HG02623 (cell line): ENCODE data around the gene CDH4.

ENCODE experiments used
- ATAC-seq: cut with Tn5 transposase; IDR thresholded peaks from one replicate; pipeline ENCODE4 v1.9.1; 2021; ENCODE audit warnings: moderate library complexity; ENCODE audit not compliant: unreplicated experiment

The CDH4 gene

DNA sequence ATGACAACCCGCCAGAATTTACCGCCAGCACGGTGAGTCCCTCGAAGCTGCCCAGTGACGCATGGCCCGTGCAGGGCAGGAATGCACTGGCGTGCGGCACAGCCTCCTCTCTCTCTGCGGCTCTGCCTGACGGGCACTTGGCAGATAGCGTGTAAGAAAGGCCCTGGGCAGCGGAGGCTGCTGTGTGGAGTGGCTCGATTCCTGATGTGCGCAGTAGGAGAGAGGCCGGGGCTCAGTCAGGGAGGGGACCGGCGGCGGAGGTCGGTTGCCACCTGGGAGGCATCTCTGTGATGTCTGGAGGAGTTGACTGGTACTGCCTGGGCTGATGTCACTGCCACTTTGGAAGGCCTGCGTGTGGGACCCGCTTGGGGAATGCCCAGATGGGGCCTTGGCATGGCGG is 643.0 kb downstream of the CDH4 start:
- ATAC-seq, result no peak

DNA sequence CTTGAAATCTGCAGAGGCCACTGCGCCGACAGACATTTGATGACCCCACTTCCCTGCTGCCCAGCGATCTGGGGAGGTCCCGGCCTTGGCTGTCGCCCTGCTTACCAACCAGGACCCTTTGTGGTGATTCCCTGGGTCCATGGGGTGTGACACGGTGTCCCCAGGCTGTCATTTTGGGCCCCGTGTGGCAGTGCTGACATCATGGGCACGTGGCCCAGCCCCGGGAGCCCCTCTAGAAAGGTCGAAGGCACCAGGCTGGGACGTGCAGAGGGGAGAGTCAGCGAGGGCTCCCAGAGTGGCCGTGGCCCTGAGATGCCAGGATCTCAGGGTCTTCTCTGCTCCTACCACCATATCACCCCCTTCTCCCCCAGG is 643.6 kb downstream of the CDH4 start:
- ATAC-seq, result no peak

DNA sequence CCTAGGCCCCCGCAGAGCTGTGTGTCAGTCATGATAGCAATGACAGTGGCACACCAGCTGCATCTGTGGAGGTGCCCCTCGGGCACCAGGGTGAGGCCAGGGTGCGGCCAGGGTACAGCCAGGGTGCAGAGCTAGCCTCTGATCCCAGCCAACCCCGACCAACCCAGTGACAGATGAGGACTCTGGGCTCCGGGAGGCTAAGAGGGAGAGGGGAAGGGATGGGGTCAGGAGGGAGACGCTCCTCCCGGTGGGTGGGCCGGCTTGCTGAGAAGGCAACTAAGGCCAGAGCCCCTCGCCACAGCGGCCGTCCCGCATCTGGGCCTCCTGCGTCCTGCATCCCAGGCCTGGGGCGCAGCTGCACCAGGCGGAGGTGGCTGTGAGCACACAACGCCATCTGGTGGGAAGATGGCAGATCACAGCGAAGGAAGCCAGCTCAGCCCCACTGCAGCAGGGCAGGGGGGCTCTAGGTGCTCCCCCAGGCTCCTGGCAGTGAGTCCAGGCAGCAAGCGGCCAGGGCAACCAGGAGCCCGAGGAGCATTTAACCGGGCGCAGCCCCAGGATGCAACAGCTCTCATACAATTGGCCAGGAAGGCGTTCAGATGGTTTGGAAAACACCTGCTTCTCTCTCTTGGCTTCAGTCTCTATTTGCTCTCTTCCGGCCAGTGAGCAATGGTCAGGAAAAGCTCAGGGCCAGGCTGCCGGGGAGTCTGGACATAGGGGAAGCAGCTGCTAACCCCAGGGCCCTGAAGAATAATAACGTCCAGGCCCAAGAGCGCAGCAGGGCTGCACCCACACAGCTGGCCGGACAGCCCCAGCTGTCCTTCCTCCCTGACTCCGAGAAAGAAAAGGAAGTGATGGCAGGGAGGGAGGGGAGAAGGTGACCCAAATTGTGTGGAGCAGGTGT is 644.2 kb downstream of the CDH4 start:
- ATAC-seq, result no peak

DNA sequence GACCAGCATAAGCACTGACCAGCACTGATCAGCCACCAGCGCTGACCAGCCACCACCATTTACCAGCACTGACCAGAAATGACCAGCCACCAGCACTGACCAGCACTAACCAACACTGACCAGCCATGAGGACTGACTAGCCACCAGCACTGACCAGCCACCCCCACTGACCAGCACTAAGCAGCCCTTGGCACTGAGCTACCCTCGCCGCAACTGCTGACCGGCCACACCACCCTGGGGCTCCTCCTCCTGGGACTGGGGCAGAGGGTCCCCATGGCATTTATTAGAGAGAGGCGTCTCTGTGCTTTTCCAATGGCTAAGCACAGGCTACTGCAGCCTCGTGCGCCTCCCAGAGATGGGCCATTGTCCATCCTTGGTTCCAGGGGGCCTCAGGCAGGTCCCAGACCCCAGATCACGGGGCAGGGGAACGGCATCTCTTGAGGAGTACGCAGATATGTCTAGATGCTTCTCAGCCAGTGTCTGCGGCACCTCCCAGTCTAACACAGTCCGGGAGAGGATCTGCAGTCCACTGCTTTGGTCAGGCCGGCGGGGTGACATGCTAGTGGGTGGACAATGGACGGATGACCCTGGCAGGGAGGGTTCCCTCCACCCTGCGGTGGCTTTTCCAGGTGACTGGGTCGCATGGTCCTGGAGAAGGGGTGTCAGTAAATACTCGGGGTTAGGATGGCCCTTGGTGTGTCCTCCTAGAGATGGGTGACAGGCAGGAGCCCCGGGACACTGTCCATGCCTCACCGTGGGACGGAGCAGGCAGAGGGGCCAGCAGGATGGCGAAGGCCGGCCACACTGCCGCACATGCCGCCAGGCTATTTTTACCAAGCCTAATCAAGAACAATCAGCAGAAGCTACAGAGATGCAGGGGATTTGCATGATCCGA is 645.6 kb downstream of the CDH4 start:
- ATAC-seq, result no peak

DNA sequence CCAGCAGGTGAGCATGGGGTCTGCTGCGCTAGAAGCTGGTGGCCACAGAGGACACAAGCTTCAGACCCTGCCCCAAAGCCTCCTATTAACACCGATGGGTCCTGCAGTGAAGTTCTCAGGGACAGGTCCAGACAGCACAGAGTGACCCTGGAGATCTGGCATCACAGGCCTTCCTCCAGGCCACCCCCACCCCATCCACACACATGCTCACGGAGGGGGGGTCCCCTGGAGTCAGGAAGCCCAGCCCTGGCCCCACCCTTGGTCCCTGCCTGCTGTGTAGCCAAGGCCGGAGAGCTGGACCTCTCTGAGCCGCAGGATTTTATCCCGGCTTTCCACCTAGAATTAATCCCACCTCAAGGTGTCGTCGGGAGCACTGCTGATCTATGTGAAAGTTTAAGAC is 646.3 kb downstream of the CDH4 start:
- no peak for ATAC-seq

DNA sequence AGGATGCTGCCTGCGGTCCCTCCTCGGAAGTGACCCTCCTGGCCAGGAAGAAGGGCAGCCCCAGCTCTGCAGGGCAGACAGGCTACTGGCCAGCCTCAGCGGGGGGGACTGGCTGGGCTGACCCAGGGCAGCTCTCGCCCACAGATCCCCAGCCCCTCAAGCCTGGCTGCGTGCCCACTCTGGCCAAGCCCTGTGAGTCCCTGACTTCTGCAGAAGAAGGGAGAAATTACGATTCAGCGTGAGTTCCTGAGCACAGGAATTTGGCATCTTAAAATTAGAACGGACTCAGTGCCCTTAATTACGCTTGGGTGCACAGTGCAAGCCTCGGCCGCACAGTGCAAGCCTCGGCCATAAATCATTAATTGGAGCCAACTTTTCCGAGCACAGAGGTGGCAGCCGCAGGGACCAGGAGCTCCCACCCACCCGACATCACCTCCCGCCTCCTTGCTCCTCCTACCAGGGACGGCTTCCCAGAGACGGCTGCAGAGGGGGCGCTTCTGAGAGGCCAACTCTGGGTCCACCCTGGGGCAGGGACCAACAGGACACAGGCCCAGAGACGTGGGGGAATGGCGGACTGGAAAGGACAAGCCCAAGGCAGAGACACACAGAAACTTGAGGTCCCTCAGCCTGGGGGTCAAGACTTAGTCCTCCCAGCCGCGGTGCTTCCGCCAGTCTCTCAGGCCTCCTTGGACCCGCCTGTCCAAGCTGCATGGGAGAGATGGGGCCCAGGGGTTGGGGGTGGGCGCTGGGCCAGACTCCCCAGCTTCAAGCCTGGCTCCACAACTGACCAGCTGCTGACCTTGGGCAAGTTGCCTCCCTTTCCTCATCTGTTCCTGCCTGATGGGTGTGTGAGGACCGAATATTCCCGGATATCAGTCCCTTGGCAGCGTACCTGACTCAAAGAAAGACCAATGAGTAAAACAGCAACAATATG is 648.2 kb downstream of the CDH4 start:
- no peak for ATAC-seq

DNA sequence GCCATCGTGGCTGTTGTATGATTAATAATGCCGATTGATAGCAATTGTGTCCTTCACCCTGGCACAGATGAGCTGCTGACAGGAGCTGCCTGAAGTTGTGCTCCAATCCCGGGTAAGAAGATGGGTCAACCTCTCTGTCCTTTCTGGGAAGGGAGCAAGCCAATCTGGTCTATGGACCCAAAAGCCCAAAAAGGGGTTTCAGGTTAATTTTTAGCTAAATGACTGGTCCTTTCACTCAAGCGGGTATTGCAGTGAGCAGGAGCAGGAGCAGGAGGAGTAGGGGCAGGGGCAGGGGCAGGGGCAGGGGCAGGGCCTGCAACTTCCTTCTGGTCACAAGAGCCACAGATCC is 648.9 kb downstream of the CDH4 start:
- no peak for ATAC-seq

DNA sequence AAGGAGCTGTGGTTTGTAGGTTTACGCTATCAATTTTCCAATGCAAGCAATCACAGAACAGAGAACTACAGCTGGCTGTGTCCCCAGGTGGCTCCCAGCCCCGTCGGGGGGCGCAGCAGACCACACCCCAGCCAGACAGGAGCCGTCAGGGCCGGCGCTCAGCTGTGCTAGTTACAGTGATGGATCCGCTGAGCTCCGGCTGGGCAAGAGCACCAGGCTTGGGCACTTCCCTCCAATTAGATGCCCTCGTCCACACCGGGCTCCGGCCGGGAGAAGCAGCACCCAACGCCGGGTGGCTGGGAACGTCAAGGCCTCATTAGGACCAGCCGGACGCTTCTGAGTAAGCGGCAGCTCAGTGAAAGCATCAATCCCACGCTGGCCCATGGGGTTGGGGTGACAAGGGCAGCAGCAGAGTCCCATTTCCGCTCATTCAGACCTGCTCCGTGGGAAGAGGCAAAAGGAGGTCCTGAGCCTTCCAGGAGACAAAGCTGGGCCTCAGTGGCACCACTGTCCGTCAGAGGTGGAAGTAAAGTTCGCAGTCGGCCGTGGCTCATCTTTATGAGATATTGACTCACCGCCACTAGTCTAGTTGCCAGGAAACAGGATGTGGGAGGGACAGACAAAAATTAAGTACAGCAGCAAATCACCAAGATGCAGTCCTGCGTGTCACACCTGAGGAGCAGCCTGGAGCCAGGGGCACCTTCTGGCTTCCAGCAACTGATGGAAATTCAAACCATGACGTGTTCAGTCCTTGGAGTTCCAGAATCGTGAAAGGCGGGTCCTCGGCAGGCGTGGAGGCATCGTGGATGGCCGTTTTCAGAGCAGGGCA is 649.5 kb downstream of the CDH4 start:
- no peak for ATAC-seq

DNA sequence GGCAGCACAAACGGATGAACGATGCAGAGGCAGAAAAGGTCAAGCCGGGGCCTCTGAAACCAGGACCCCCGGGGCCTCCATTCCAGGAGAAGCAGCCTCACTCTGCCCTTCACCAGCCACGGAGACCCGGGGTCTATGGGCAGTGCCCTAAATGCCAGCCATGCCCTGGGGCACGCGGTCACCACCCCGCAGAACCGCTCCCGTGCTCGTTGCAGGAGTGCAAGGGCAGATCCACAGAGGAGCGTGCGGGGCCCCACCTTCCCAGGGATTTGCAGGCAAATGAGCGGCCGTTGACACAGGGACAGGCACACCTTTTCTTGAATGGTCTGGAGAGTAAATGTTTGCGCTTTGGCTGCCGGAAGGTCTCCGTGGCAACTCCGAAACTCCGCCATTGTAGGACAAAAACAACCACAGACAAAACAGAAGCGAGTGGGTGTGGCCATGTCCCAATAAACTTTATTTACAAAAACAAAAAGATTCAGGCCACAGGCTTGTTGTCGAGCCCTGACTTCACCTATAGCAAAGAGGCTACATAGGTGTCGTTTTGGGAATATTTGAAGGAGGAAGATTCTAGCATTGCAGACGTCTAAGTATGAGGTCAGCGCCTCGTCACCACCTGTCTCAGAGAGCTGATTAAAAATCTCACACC is 650.3 kb downstream of the CDH4 start:
- no peak for ATAC-seq

DNA sequence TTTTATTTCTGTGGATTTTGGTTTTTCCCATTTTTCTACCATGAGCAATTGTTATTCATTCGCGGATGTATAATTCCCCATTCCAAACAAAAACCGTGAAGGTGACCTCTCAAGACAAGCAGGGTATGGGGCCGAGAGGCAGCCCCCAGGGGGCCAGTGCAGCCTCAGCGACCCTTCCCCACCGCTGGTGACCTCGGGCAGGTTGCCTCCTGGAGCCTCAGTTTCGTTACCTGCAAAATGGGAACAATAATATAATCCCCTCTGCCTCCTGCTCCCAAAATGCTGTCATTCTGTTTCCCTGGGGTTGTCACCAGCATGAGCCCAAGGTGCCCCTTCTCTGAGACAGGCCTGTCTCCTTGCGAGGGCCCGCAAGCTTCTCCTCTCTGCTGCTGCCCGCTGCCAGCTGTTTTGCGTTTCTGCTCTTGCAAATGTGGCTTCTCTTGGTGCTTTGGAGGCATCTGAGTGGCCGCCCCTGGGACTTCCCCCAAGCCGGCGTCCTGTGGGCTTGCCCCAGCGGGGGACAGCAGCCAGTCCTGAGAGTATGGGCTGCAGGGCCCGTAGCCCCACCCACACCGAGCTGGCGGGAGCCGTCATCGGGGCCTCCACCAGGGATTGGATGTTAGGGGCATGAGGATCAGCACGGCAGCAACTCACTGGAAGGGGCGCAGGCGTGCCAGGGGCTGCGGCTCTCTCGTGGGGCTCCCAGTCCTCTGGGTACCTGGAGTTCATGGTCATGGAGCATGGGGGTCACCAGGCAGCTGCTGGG is 651.7 kb downstream of the CDH4 start:
- no peak for ATAC-seq

DNA sequence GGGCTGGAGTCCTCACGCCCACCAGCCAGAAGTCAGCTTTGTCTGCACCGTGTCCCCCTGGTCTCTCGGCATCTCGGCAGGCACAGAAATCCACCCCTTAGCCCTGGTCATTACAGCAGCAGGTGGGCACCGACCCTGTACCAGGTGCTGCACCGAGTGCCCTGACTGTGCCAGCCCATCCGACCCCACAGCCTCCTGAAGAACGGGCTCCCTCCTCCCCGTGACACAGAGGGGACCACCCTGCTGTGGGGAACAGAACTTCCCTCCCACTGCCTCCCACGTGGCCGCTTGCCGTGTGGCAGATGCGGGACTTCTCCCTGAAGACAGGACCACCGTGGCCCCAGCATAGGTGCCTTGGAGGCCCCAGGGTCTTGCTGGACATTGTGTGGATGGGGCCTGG is 652.4 kb downstream of the CDH4 start:
- ATAC-seq, result no peak

DNA sequence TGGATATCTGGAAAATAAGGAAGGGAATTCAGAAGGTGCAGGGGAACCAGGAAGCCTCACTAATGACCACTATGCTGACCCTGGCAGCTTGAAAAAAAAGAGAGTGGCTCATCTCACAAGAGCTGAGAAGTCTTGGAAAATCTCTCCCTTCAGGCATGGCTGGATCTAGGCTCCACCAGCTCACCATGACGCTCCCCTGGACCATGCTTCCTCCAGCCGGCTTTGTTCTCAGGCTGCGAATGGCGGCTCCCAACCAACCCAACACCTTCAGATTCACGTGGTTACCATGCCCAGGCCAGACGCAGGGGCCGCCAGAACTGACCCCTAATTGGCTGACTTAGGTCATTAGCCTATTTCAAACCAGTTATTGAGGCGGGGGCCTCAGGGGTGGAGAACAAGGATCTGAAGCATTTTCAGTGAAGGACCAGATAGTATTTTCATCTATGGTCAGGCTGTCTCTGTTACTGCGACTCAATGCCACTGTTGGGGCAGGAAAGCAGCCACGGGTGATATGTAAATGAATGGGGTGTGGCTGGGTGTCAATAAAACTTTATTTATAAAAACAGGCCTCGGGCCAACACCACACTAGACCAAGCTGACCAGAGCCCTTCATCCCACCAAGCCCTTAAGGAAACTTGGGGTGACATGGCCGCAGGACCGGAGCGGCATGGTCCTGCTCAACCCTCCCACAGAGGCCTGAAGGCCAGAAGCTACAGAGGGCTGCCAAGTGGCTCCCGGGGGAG is 653.9 kb downstream of the CDH4 start:
- no peak for ATAC-seq

DNA sequence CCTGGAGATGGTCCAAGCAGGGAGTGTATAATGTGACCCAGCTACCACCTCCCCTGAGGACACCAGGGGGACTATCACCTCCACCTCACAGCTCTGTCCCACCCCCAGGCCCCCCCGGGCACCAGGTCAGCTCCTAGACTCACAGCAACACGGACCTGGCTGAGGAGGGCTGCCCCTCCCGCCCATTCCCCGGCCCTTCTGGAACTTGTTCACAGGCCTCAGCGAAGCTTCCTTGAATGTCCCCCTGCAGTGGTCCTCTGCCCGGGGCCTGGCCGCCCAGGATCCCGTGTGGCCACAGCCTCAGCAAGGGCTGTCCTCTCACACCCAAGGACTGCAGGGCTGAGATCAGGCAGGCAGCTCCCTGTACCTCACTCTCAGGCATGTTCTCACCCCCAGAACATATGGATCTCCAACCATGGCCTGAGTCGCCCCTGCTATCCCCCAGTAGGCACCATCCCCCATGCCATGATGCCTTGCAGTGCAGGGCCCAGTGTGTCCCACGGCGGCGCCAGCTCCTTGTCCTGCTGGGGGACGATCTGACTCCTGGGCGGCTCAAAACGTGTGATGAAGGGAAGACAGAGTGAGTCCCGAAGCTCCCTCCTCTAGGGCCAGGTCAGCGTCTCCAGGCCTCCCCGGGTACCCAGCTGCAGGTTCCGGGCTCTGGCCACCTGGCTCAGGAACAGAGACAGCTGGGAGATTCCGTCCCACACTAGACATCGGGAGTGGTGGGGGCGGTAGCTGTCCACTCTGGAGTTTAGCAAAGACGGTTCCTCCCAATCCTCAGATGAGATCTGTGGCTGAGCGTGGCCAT is 655.2 kb downstream of the CDH4 start:
- ATAC-seq, result no peak

DNA sequence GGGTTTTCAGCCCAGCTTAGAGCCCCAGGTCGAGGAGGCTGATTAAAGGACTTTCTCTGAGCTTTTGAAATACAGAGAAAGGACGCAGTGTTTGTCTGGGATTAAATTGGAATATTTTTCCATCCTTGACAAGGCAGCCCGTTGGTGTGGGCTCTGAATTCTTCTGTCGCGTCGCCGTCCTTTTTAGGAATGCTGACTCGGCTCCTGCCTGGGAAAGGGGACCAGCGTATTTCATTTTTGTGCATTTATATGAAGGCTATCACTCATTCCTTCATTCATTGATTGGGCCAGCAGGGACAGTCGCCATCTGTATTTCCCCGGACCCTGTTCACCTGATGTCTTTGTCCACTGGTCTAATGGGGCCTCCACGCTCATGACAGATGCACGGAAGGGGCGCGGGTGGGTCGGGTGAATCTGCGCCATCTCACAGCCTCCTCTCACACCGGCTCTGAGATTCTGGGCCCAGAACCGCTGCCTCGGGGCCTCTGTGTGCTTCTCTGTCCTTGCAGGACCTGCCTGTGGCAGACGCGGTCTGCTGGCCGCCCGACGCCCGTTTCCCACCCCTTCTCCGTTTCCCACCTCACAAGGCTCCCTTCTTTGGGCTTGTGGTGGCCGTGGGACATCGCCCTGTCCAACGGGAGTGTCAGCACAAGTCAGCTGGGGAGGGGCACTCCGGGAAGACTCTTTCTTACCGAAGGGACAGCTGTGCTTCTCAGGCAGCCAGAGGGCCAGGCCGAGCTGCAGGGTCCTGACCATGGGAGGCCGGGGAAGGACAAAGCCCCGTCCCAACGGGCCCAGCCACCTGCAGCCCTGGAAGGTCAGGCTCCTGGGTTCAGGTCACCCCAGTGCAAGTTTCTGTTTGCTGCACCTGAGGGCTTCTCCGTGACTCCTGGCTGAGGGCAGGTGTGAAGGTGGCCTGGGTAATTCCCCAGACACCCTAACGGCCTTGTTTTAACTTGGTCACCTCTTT is 656.3 kb downstream of the CDH4 start:
- no peak for ATAC-seq

DNA sequence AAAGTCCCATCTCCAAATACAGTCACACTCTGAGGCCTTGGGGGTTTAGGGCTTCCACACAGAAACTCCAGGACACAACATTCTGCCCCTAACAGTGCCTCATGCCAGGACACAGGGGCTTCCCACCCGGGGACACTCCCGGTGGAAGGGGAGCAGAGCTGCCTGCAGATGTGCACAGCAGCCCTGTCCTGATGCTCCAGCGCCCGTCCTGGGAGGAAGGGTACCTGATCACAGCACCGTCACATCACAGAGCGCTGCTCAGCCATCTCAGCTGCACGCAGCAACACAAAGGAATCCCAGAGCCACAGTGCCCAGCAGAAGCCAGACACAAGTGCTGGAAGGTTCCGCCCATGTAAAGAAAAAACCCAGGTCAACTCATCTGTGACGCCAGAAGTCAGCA is 657.0 kb downstream of the CDH4 start:
- no peak for ATAC-seq

DNA sequence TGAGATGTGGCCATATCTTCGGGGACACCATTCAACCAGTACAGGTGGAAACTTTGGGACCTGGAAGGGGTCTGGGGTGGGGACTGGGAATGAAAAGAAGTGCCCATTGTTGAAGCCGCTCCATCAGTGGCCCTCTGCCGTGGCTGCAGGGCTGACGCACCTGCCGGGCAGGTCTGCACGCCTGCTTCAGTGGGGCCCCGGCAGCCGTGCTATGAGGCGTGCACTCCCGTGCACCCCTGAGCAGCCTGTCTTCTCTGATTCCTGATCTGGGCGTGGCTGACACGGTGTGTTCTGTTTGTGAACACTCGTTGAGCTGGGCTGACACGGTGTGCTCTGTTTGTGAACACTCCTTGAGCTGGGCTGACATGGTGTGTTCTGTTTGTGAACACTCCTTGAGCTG is 657.8 kb downstream of the CDH4 start:
- ATAC-seq, result no peak
